Activated naive CD8-positive, alpha-beta T cell treated with anti-CD3 and anti-CD28 coated beads, Interleukin-2, amount 50 U/mL, for 24 hours (primary cell): ENCODE results near the gene ARAP3.

Source experiments
- ATAC-seq: fragments of 150-1000 bp; cut with Tn5 transposase; one replicate; pipeline ENCODE4 v1.10.0; 2021
- DNase-seq: peaks from one replicate; pipeline ENCODE4 v3.0.0; 2021
- H3K27ac Mint-ChIP-seq: one replicate; pipeline ENCODE4 v1.8.0; 2021; ENCODE audit warnings: mild to moderate bottlenecking, mixed read lengths
- H3K27me3 Mint-ChIP-seq: one replicate; pipeline ENCODE4 v1.8.0; 2021; ENCODE audit warnings: mixed read lengths
- H3K36me3 Mint-ChIP-seq: one replicate; pipeline ENCODE4 v1.8.0; 2021; ENCODE audit warnings: low read depth, mixed read lengths
- H3K4me1 Mint-ChIP-seq: one replicate; pipeline ENCODE4 v1.8.0; 2021; ENCODE audit warnings: mixed read lengths
- H3K4me3 Mint-ChIP-seq: one replicate; pipeline ENCODE4 v1.8.0; 2021; ENCODE audit warnings: mild to moderate bottlenecking, moderate library complexity, mixed read lengths
- H3K9me3 Mint-ChIP-seq: one replicate; pipeline ENCODE4 v1.8.0; 2021; ENCODE audit warnings: mixed read lengths

Gene ARAP3

DNA sequence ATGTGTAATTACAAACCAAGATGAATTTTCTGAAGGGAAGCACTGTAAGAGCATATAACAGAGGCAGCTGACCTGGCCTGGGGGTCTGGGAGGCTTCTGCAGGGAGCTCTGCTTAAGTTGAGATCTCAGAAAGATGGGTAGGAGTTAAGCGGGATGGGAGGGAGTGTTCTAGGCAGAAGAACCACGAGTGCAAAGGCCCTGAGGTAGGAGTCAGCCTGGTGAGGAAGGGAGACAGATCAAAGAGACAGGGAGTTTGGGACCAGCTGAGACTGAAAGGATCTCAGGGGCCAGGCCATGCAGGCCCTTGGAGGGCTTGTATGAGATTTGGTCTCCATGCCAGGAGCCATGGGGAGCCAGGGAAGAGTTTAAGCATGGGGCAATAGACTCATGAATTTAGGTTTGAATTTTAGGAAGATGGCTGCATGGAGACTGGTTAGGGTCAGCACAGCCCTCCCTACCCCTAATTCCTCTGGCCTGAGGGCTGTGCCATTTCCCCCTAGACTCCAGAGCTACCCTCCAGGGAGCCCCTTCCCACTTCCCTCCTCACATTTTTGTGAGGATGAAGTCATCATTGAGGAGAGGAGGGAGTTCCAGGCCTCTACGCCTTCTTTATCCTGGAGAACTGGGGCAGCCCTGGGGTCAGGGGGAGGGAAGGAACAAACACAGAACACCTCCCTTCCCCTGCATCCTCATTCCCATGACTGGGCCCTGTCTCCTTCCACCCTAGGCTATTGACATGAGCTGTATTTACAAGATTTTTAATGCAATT lies 4.8 kb upstream of the ARAP3 start:
- Mint-ChIP-seq H3K9me3 (no peaks in the 10 kb centered on the region), H3K4me3 (no peak overlapping the region), H3K36me3 (no peaks in the 10 kb centered on the region), H3K27ac (no peak overlapping the region), H3K4me1 (peaks cover 17% of the 10 kb centered on the region), H3K27me3 (no peaks in the 10 kb centered on the region)
- no peak for ATAC-seq
- no peak for DNase-seq

GRCh38 chr5:141685591-141685990 lies 3.6 kb upstream of the ARAP3 start:
- H3K27me3 Mint-ChIP-seq, result no peaks in the 10 kb centered on the region
- no peaks in the 10 kb centered on the region for H3K36me3 Mint-ChIP-seq
- H3K4me3 Mint-ChIP-seq, result no peak overlapping the region
- no peak overlapping the region for H3K27ac Mint-ChIP-seq
- no peak for DNase-seq
- ATAC-seq, result no peak
- peaks cover 27% of the 10 kb centered on the region for H3K4me1 Mint-ChIP-seq
- no peaks in the 10 kb centered on the region for H3K9me3 Mint-ChIP-seq

DNA sequence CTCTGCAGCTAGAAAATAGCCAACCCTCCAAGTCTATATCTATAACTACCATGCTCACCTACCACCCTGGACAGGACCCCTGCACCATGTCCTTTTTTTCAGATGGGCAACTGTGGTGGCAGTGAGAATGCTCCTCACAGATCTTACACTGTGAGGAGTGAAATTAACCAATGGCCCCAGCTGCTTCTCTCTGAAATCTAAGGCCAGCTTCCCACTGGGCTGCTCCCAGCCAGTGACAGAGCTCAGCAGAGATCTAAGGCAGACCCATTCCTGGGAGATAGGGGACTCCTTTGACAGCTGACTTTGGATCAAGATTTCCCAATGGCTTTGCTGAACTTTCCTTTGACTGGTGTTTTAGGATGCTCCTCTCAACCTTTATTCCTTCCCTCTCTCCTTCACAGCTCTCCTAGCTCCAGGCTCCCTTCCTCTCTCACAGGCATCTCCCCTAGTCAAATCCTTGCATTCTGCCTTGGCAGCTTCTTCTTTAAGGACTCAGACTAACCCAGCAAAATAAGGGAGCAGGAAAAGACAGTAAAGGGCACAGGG lies 1.6 kb upstream of the ARAP3 start:
- peaks cover 28% of the 10 kb centered on the region for H3K4me1 Mint-ChIP-seq
- no peak for ATAC-seq
- no peak overlapping the region for H3K4me3 Mint-ChIP-seq
- no peaks in the 10 kb centered on the region for H3K9me3 Mint-ChIP-seq
- H3K27me3 Mint-ChIP-seq, result no peaks in the 10 kb centered on the region
- no peak overlapping the region for H3K27ac Mint-ChIP-seq
- no peak for DNase-seq
- no peaks in the 10 kb centered on the region for H3K36me3 Mint-ChIP-seq

- H3K27ac Mint-ChIP-seq, result peak overlapping the region; percentile 71
- peaks cover 28% of the 10 kb centered on the region for H3K4me1 Mint-ChIP-seq
- H3K27me3 Mint-ChIP-seq, result no peaks in the 10 kb centered on the region
- H3K36me3 Mint-ChIP-seq, result peaks cover 3% of the 10 kb centered on the region
- ATAC-seq, result peak; percentile 2
- H3K9me3 Mint-ChIP-seq, result no peaks in the 10 kb centered on the region
- peak overlapping the region; percentile 73 for H3K4me3 Mint-ChIP-seq
- DNase-seq, result no peak
Measured at GRCh38 chr5:141681295-141681694, 735 bp downstream of the ARAP3 start.

DNA sequence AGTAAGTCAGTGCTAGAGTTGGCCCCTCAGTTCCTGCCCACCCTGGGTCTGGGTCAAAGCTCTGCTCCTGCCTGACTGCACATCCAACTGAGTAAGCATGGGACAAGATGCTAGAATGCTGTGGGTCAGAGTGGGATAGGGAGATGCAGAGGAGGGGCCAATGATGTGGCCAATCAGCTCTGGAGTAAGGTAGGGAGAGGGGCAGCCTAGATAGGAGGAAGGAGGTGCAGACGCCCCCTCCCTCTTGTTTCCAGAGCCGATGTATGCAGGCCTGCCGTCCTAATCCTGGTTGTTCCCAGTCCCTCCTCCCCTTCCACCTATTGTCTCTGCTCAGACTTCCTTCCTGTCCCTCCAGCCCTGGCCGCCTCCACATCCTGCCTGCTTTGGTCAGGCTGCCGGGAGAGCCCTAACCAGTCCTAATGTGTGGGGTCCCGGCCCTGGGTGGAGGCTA lies 1.3 kb downstream of the ARAP3 start:
- H3K27ac Mint-ChIP-seq, result peak overlapping the region; percentile 71
- H3K36me3 Mint-ChIP-seq, result peaks cover 3% of the 10 kb centered on the region
- H3K9me3 Mint-ChIP-seq, result no peaks in the 10 kb centered on the region
- ATAC-seq, result no peak
- peak overlapping the region; percentile 73 for H3K4me3 Mint-ChIP-seq
- peaks cover 28% of the 10 kb centered on the region for H3K4me1 Mint-ChIP-seq
- DNase-seq, result no peak
- H3K27me3 Mint-ChIP-seq, result no peaks in the 10 kb centered on the region

DNA sequence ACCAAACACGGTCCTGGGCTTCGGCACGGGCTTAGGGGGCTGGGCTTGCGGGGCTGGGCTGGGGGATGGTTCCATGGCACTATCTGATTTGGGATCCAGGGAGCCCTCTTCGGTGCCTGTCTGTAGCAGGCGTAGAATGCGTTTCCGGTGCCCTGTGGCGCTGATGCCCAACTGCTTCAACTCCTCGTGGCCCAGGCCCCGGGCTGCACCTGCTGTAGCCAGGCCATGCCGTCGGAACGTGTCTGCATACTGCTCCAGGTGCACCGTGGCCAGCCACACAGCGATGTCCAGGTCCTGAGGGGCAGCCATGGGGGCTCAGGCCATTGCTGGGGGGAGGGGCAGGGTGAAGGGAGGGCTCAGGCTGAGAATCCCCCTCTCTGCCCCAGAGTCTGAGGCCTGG lies 1.9 kb downstream of the ARAP3 start:
- Mint-ChIP-seq H3K4me3 (no peak overlapping the region), H3K4me1 (peaks cover 28% of the 10 kb centered on the region), H3K27ac (no peak overlapping the region), H3K27me3 (no peaks in the 10 kb centered on the region), H3K9me3 (no peaks in the 10 kb centered on the region), H3K36me3 (peaks cover 3% of the 10 kb centered on the region)
- no peak for ATAC-seq
- no peak for DNase-seq

GRCh38 chr5:141677415-141677814 lies 4.6 kb downstream of the ARAP3 start:
- Mint-ChIP-seq H3K9me3 (no peaks in the 10 kb centered on the region), H3K36me3 (peaks cover 3% of the 10 kb centered on the region), H3K27me3 (no peaks in the 10 kb centered on the region), H3K27ac (no peak overlapping the region), H3K4me1 (peaks cover 14% of the 10 kb centered on the region), H3K4me3 (no peak overlapping the region)
- ATAC-seq (no peak), DNase-seq (peak; percentile 12)

DNA sequence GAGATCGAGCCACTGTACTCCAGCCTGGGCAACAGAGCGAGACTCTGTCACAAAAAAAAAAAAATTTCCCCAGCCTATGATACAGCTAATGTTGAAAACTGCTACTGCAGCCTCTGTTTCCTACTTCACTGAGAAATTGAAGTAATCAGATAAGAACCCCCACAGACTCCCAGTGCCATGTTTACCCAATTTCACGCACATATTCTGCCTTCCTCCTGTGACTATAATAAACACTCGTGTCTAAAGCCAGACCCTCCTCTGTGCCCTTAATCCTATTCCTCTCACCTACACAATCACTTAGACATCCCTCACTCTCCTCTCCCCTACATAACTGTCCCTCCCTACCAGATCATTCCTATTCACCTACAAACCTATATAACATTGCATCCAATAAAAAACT lies 6.4 kb downstream of the ARAP3 start:
- H3K36me3 Mint-ChIP-seq, result peaks cover 3% of the 10 kb centered on the region
- no peaks in the 10 kb centered on the region for H3K27me3 Mint-ChIP-seq

DNA sequence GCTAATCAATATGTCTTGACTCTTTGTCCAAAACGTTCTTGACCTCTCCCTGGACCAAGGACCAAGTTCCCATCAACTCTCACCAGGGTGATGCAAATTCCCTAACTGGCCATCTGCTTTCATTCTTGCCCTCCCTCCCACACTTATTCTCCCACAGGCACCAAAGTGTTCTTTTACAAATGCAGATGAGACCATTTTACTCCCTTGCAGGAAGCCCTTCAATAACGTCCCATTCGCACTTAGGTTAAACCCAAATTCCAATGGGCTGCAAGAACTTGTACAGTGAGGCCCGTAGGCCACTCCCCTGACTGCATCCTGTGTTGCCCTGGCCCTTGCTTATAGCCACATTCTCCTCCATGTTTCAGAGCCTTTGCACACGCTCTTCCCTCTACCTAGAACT lies 7.3 kb downstream of the ARAP3 start:
- ATAC-seq, result no peak
- Mint-ChIP-seq H3K27ac (no peak overlapping the region), H3K4me3 (no peak overlapping the region), H3K4me1 (no peaks in the 10 kb centered on the region), H3K27me3 (no peaks in the 10 kb centered on the region), H3K9me3 (no peaks in the 10 kb centered on the region), H3K36me3 (peaks cover 3% of the 10 kb centered on the region)
- DNase-seq, result no peak

More for the DNA sequence above, 6.4 kb downstream of the ARAP3 start:
- DNase-seq, result no peak
- Mint-ChIP-seq H3K27ac (no peak overlapping the region), H3K4me1 (peaks cover 1% of the 10 kb centered on the region), H3K4me3 (no peak overlapping the region), H3K9me3 (no peaks in the 10 kb centered on the region)
- ATAC-seq, result no peak

GRCh38 chr5:141672841-141673813 lies 8.9 kb downstream of the ARAP3 start:
- no peaks in the 10 kb centered on the region for H3K4me1 Mint-ChIP-seq
- H3K9me3 Mint-ChIP-seq, result no peaks in the 10 kb centered on the region
- no peak for ATAC-seq
- H3K36me3 Mint-ChIP-seq, result peaks cover under 1% of the 10 kb centered on the region
- no peak for DNase-seq
- H3K27me3 Mint-ChIP-seq, result no peaks in the 10 kb centered on the region
- H3K27ac Mint-ChIP-seq, result no peak overlapping the region
- no peak overlapping the region for H3K4me3 Mint-ChIP-seq

- DNase-seq (no peak), ATAC-seq (no peak)
- no peak overlapping the region for H3K27ac Mint-ChIP-seq
- no peaks in the 10 kb centered on the region for H3K4me1 Mint-ChIP-seq
- no peaks in the 10 kb centered on the region for H3K9me3 Mint-ChIP-seq
- no peaks in the 10 kb centered on the region for H3K27me3 Mint-ChIP-seq
- H3K4me3 Mint-ChIP-seq, result no peak overlapping the region
- H3K36me3 Mint-ChIP-seq, result no peaks in the 10 kb centered on the region
Measured at GRCh38 chr5:141672071-141672840, 9.8 kb downstream of the ARAP3 start.

GRCh38 chr5:141669520-141669919 lies 12.5 kb downstream of the ARAP3 start:
- H3K27ac Mint-ChIP-seq, result no peak overlapping the region
- H3K9me3 Mint-ChIP-seq, result no peaks in the 10 kb centered on the region
- ATAC-seq (no peak), DNase-seq (no peak)
- no peaks in the 10 kb centered on the region for H3K36me3 Mint-ChIP-seq
- H3K4me1 Mint-ChIP-seq, result peaks cover 2% of the 10 kb centered on the region
- H3K27me3 Mint-ChIP-seq, result no peaks in the 10 kb centered on the region
- H3K4me3 Mint-ChIP-seq, result no peak overlapping the region

DNA sequence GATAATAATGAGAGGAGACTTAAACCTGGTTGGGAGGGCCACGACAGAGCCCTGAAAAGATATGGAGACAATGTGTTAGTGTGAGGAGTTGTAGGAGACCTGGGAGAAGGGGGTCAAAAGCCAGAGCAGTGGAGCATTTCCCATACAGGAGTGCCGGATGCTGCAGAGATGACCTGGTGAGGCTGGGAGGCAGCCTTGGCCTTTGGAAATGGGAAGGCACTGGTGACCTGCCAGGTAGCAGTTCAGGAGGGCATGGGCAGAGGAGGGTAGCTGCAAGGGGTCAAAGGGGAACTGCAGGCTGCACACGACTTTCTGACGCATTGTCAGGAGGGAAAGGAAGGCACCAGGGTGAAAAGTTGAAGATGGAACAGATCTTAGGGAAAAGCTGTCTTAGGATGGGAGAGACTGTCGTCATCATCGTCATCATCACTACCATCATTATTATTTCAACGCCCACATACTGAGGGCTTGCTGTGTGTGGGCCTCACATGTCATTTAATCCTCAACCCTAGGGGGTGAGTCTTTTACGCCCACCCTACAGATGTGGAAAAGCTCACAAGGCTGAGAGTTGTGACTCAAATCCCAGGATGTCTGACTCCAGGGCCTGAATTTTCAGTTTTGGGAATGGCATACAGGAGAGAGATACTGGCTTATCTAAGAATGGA lies 13.3 kb downstream of the ARAP3 start:
- no peak overlapping the region for H3K4me3 Mint-ChIP-seq
- H3K9me3 Mint-ChIP-seq, result no peaks in the 10 kb centered on the region
- no peak overlapping the region for H3K27ac Mint-ChIP-seq
- no peaks in the 10 kb centered on the region for H3K27me3 Mint-ChIP-seq
- DNase-seq (no peak), ATAC-seq (no peak)
- H3K36me3 Mint-ChIP-seq, result no peaks in the 10 kb centered on the region
- H3K4me1 Mint-ChIP-seq, result peaks cover 2% of the 10 kb centered on the region
